ENCODE results near the gene MS4A4A.
"Not testable (repeated sequence)": the region's sequence is repeated elsewhere in the genome, so short reads cannot be mapped to it uniquely, and the experiment has no call there.

MS4A4A gene

GRCh38 chr11:60301178-60301577 is 20.7 kb downstream of the MS4A4A start:
- Histone ChIP-seq H3K27me3 (ENCODE audit: control insufficient read depth in 1 of 2, insufficient read depth in 2 of 2, low read length in 2 of 2) (no peaks in the 10 kb centered on the region), H3K9me3 (ENCODE audit: control insufficient read depth in 1 of 2, low read length in 2 of 2) (no peaks in the 10 kb centered on the region), H3K4me3 (ENCODE audit: low read depth in 1 of 2, low read length in 2 of 2) (no peak overlapping the region), H3K36me3 (ENCODE audit: control insufficient read depth in 1 of 2, insufficient read depth in 2 of 2, low read length in 2 of 2) (no peaks in the 10 kb centered on the region), H3K9ac (ENCODE audit: low read depth in 1 of 2, low read length in 2 of 2) (no peak overlapping the region), H3K27ac (ENCODE audit: low read depth, low read length) (no peak overlapping the region), H3K4me1 (ENCODE audit: control insufficient read depth in 1 of 2, insufficient read depth in 2 of 2, low read length in 2 of 2) (no peaks in the 10 kb centered on the region)

GRCh38 chr11:60301884-60302283 is 21.4 kb downstream of the MS4A4A start:
- H3K4me3 ChIP-seq (ENCODE audit: low read depth in 1 of 2, low read length in 2 of 2); H3K9ac ChIP-seq (ENCODE audit: low read depth in 1 of 2, low read length in 2 of 2); H3K27me3 ChIP-seq (ENCODE audit: control insufficient read depth in 1 of 2, insufficient read depth in 2 of 2, low read length in 2 of 2); H3K36me3 ChIP-seq (ENCODE audit: control insufficient read depth in 1 of 2, insufficient read depth in 2 of 2, low read length in 2 of 2); H3K4me1 ChIP-seq (ENCODE audit: control insufficient read depth in 1 of 2, insufficient read depth in 2 of 2, low read length in 2 of 2); H3K27ac ChIP-seq (ENCODE audit: low read depth, low read length); H3K9me3 ChIP-seq (ENCODE audit: control insufficient read depth in 1 of 2, low read length in 2 of 2): not testable (repeated sequence)

GRCh38 chr11:60303661-60304060 is 23.2 kb downstream of the MS4A4A start:
- Histone ChIP-seq H3K27ac (ENCODE audit: low read depth, low read length) (no peak overlapping the region), H3K9ac (ENCODE audit: low read depth in 1 of 2, low read length in 2 of 2) (no peak overlapping the region), H3K4me1 (ENCODE audit: control insufficient read depth in 1 of 2, insufficient read depth in 2 of 2, low read length in 2 of 2) (no peaks in the 10 kb centered on the region), H3K9me3 (ENCODE audit: control insufficient read depth in 1 of 2, low read length in 2 of 2) (no peaks in the 10 kb centered on the region), H3K27me3 (ENCODE audit: control insufficient read depth in 1 of 2, insufficient read depth in 2 of 2, low read length in 2 of 2) (no peaks in the 10 kb centered on the region), H3K4me3 (ENCODE audit: low read depth in 1 of 2, low read length in 2 of 2) (no peak overlapping the region), H3K36me3 (ENCODE audit: control insufficient read depth in 1 of 2, insufficient read depth in 2 of 2, low read length in 2 of 2) (no peaks in the 10 kb centered on the region)

- Histone ChIP-seq H3K36me3 (ENCODE audit: control insufficient read depth in 1 of 2, insufficient read depth in 2 of 2, low read length in 2 of 2) (no peaks in the 10 kb centered on the region), H3K9ac (ENCODE audit: low read depth in 1 of 2, low read length in 2 of 2) (no peak overlapping the region), H3K27ac (ENCODE audit: low read depth, low read length) (no peak overlapping the region), H3K9me3 (ENCODE audit: control insufficient read depth in 1 of 2, low read length in 2 of 2) (no peaks in the 10 kb centered on the region), H3K4me1 (ENCODE audit: control insufficient read depth in 1 of 2, insufficient read depth in 2 of 2, low read length in 2 of 2) (no peaks in the 10 kb centered on the region), H3K27me3 (ENCODE audit: control insufficient read depth in 1 of 2, insufficient read depth in 2 of 2, low read length in 2 of 2) (no peaks in the 10 kb centered on the region), H3K4me3 (ENCODE audit: low read depth in 1 of 2, low read length in 2 of 2) (no peak overlapping the region)
Observed at GRCh38 chr11:60305906-60306619, 25.6 kb downstream of the MS4A4A start.

- Histone ChIP-seq H3K36me3 (ENCODE audit: control insufficient read depth in 1 of 2, insufficient read depth in 2 of 2, low read length in 2 of 2) (no peaks in the 10 kb centered on the region), H3K27ac (ENCODE audit: low read depth, low read length) (no peak overlapping the region), H3K9ac (ENCODE audit: low read depth in 1 of 2, low read length in 2 of 2) (no peak overlapping the region), H3K9me3 (ENCODE audit: control insufficient read depth in 1 of 2, low read length in 2 of 2) (no peaks in the 10 kb centered on the region), H3K27me3 (ENCODE audit: control insufficient read depth in 1 of 2, insufficient read depth in 2 of 2, low read length in 2 of 2) (no peaks in the 10 kb centered on the region), H3K4me3 (ENCODE audit: low read depth in 1 of 2, low read length in 2 of 2) (no peak overlapping the region), H3K4me1 (ENCODE audit: control insufficient read depth in 1 of 2, insufficient read depth in 2 of 2, low read length in 2 of 2) (no peaks in the 10 kb centered on the region)
Observed at GRCh38 chr11:60307507-60308195, 27.2 kb downstream of the MS4A4A start.

- Histone ChIP-seq H3K27ac (ENCODE audit: low read depth, low read length) (no peak overlapping the region), H3K4me1 (ENCODE audit: control insufficient read depth in 1 of 2, insufficient read depth in 2 of 2, low read length in 2 of 2) (no peaks in the 10 kb centered on the region), H3K9ac (ENCODE audit: low read depth in 1 of 2, low read length in 2 of 2) (no peak overlapping the region), H3K27me3 (ENCODE audit: control insufficient read depth in 1 of 2, insufficient read depth in 2 of 2, low read length in 2 of 2) (no peaks in the 10 kb centered on the region), H3K4me3 (ENCODE audit: low read depth in 1 of 2, low read length in 2 of 2) (no peak overlapping the region), H3K9me3 (ENCODE audit: control insufficient read depth in 1 of 2, low read length in 2 of 2) (no peaks in the 10 kb centered on the region), H3K36me3 (ENCODE audit: control insufficient read depth in 1 of 2, insufficient read depth in 2 of 2, low read length in 2 of 2) (no peaks in the 10 kb centered on the region)
Observed at GRCh38 chr11:60310407-60310998, 30.0 kb downstream of the MS4A4A start.

GRCh38 chr11:60314635-60315321 is 34.3 kb downstream of the MS4A4A start:
- no peaks in the 10 kb centered on the region for H3K9me3 ChIP-seq (ENCODE audit: control insufficient read depth in 1 of 2, low read length in 2 of 2)
- H3K27me3 ChIP-seq (ENCODE audit: control insufficient read depth in 1 of 2, insufficient read depth in 2 of 2, low read length in 2 of 2): no peaks in the 10 kb centered on the region
- H3K27ac ChIP-seq (ENCODE audit: low read depth, low read length): no peak overlapping the region
- no peaks in the 10 kb centered on the region for H3K4me1 ChIP-seq (ENCODE audit: control insufficient read depth in 1 of 2, insufficient read depth in 2 of 2, low read length in 2 of 2)
- H3K4me3 ChIP-seq (ENCODE audit: low read depth in 1 of 2, low read length in 2 of 2): no peak overlapping the region
- no peaks in the 10 kb centered on the region for H3K36me3 ChIP-seq (ENCODE audit: control insufficient read depth in 1 of 2, insufficient read depth in 2 of 2, low read length in 2 of 2)
- H3K9ac ChIP-seq (ENCODE audit: low read depth in 1 of 2, low read length in 2 of 2): no peak overlapping the region

GRCh38 chr11:60315871-60316270 is 35.4 kb downstream of the MS4A4A start:
- no peaks in the 10 kb centered on the region for H3K36me3 ChIP-seq (ENCODE audit: control insufficient read depth in 1 of 2, insufficient read depth in 2 of 2, low read length in 2 of 2)
- H3K4me1 ChIP-seq (ENCODE audit: control insufficient read depth in 1 of 2, insufficient read depth in 2 of 2, low read length in 2 of 2): no peaks in the 10 kb centered on the region

GRCh38 chr11:60316317-60316716 is 35.9 kb downstream of the MS4A4A start:
- H3K4me3 ChIP-seq (ENCODE audit: low read depth in 1 of 2, low read length in 2 of 2): no peak overlapping the region
- no peak overlapping the region for H3K27ac ChIP-seq (ENCODE audit: low read depth, low read length)
- no peaks in the 10 kb centered on the region for H3K27me3 ChIP-seq (ENCODE audit: control insufficient read depth in 1 of 2, insufficient read depth in 2 of 2, low read length in 2 of 2)
- no peak overlapping the region for H3K9ac ChIP-seq (ENCODE audit: low read depth in 1 of 2, low read length in 2 of 2)
- H3K4me1 ChIP-seq (ENCODE audit: control insufficient read depth in 1 of 2, insufficient read depth in 2 of 2, low read length in 2 of 2): no peaks in the 10 kb centered on the region
- H3K36me3 ChIP-seq (ENCODE audit: control insufficient read depth in 1 of 2, insufficient read depth in 2 of 2, low read length in 2 of 2): no peaks in the 10 kb centered on the region
- H3K9me3 ChIP-seq (ENCODE audit: control insufficient read depth in 1 of 2, low read length in 2 of 2): no peaks in the 10 kb centered on the region

More at GRCh38 chr11:60315871-60316270, 35.4 kb downstream of the MS4A4A start:
- Histone ChIP-seq H3K9me3 (ENCODE audit: control insufficient read depth in 1 of 2, low read length in 2 of 2) (no peaks in the 10 kb centered on the region), H3K27ac (ENCODE audit: low read depth, low read length) (no peak overlapping the region), H3K27me3 (ENCODE audit: control insufficient read depth in 1 of 2, insufficient read depth in 2 of 2, low read length in 2 of 2) (no peaks in the 10 kb centered on the region), H3K4me3 (ENCODE audit: low read depth in 1 of 2, low read length in 2 of 2) (no peak overlapping the region), H3K9ac (ENCODE audit: low read depth in 1 of 2, low read length in 2 of 2) (no peak overlapping the region)

- H3K27ac ChIP-seq (ENCODE audit: low read depth, low read length): no peak overlapping the region
- H3K4me3 ChIP-seq (ENCODE audit: low read depth in 1 of 2, low read length in 2 of 2): no peak overlapping the region
- H3K27me3 ChIP-seq (ENCODE audit: control insufficient read depth in 1 of 2, insufficient read depth in 2 of 2, low read length in 2 of 2): no peaks in the 10 kb centered on the region
- H3K36me3 ChIP-seq (ENCODE audit: control insufficient read depth in 1 of 2, insufficient read depth in 2 of 2, low read length in 2 of 2): no peaks in the 10 kb centered on the region
- H3K9ac ChIP-seq (ENCODE audit: low read depth in 1 of 2, low read length in 2 of 2): no peak overlapping the region
- H3K9me3 ChIP-seq (ENCODE audit: control insufficient read depth in 1 of 2, low read length in 2 of 2): no peaks in the 10 kb centered on the region
- no peaks in the 10 kb centered on the region for H3K4me1 ChIP-seq (ENCODE audit: control insufficient read depth in 1 of 2, insufficient read depth in 2 of 2, low read length in 2 of 2)
Observed at GRCh38 chr11:60318726-60319125, 38.3 kb downstream of the MS4A4A start.

Data from duodenal mucosa (tissue), 2 donors.